Measurements from ENCODE around the gene ATG14.

ATG14 gene

GRCh38 chr14:55352201-55352600 lies 59.4 kb downstream of the ATG14 start:
- Histone ChIP-seq H3K4me3 (ENCODE audit: severe bottlenecking) (no peak overlapping the region), H3K27ac (ENCODE audit: poor library complexity, severe bottlenecking) (no peak overlapping the region), H3K27me3 (ENCODE audit: insufficient read depth, poor library complexity, severe bottlenecking) (no peaks in the 10 kb centered on the region), H3K9me3 (ENCODE audit: severe bottlenecking) (no peaks in the 10 kb centered on the region), H3K4me1 (ENCODE audit: insufficient read depth, poor library complexity, severe bottlenecking) (peaks cover 4% of the 10 kb centered on the region), H3K36me3 (ENCODE audit: low read depth) (peaks cover 9% of the 10 kb centered on the region)
- ATAC-seq (ENCODE audit: low read depth) (no peak), DNase-seq (ENCODE audit: low spot score) (no peak)
- no peak for TF ChIP-seq CTCF (IDR thresholded peaks at IDR 0.05; ENCODE audit: poor library complexity, severe bottlenecking)

GRCh38 chr14:55351111-55351510 lies 60.5 kb downstream of the ATG14 start:
- Histone ChIP-seq H3K4me1 (ENCODE audit: insufficient read depth, poor library complexity, severe bottlenecking) (peaks cover 4% of the 10 kb centered on the region), H3K4me3 (ENCODE audit: severe bottlenecking) (no peak overlapping the region), H3K27ac (ENCODE audit: poor library complexity, severe bottlenecking) (no peak overlapping the region), H3K9me3 (ENCODE audit: severe bottlenecking) (no peaks in the 10 kb centered on the region), H3K36me3 (ENCODE audit: low read depth) (peaks cover 9% of the 10 kb centered on the region), H3K27me3 (ENCODE audit: insufficient read depth, poor library complexity, severe bottlenecking) (no peaks in the 10 kb centered on the region)
- no peak for ATAC-seq (ENCODE audit: low read depth)
- DNase-seq (ENCODE audit: low spot score) = no peak
- TF ChIP-seq CTCF (IDR thresholded peaks at IDR 0.05; ENCODE audit: poor library complexity, severe bottlenecking) = no peak

- Histone ChIP-seq H3K4me1 (ENCODE audit: insufficient read depth, poor library complexity, severe bottlenecking) (peaks cover 4% of the 10 kb centered on the region), H3K4me3 (ENCODE audit: severe bottlenecking) (no peak overlapping the region), H3K27me3 (ENCODE audit: insufficient read depth, poor library complexity, severe bottlenecking) (no peaks in the 10 kb centered on the region), H3K36me3 (ENCODE audit: low read depth) (peaks cover 9% of the 10 kb centered on the region), H3K9me3 (ENCODE audit: severe bottlenecking) (no peaks in the 10 kb centered on the region), H3K27ac (ENCODE audit: poor library complexity, severe bottlenecking) (no peak overlapping the region)
- DNase-seq (ENCODE audit: low spot score) (no peak), ATAC-seq (ENCODE audit: low read depth) (no peak)
- TF ChIP-seq CTCF (IDR thresholded peaks at IDR 0.05; ENCODE audit: poor library complexity, severe bottlenecking) = no peak
Measured at GRCh38 chr14:55350461-55350860, 61.2 kb downstream of the ATG14 start.

GRCh38 chr14:55349565-55349964 lies 62.1 kb downstream of the ATG14 start:
- Histone ChIP-seq H3K9me3 (ENCODE audit: severe bottlenecking) (no peaks in the 10 kb centered on the region), H3K27ac (ENCODE audit: poor library complexity, severe bottlenecking) (no peak overlapping the region), H3K27me3 (ENCODE audit: insufficient read depth, poor library complexity, severe bottlenecking) (no peaks in the 10 kb centered on the region), H3K4me3 (ENCODE audit: severe bottlenecking) (no peak overlapping the region), H3K4me1 (ENCODE audit: insufficient read depth, poor library complexity, severe bottlenecking) (peaks cover 4% of the 10 kb centered on the region), H3K36me3 (ENCODE audit: low read depth) (peaks cover 9% of the 10 kb centered on the region)
- ATAC-seq (ENCODE audit: low read depth) (no peak), DNase-seq (ENCODE audit: low spot score) (no peak)
- TF ChIP-seq CTCF (IDR thresholded peaks at IDR 0.05; ENCODE audit: poor library complexity, severe bottlenecking) = no peak

- Histone ChIP-seq H3K27me3 (ENCODE audit: insufficient read depth, poor library complexity, severe bottlenecking) (no peaks in the 10 kb centered on the region), H3K27ac (ENCODE audit: poor library complexity, severe bottlenecking) (no peak overlapping the region), H3K9me3 (ENCODE audit: severe bottlenecking) (no peaks in the 10 kb centered on the region), H3K4me3 (ENCODE audit: severe bottlenecking) (no peak overlapping the region), H3K4me1 (ENCODE audit: insufficient read depth, poor library complexity, severe bottlenecking) (peaks cover 3% of the 10 kb centered on the region), H3K36me3 (ENCODE audit: low read depth) (peaks cover 9% of the 10 kb centered on the region)
- TF ChIP-seq CTCF (IDR thresholded peaks at IDR 0.05; ENCODE audit: poor library complexity, severe bottlenecking) = no peak
- peak; percentile 68 for ATAC-seq (ENCODE audit: low read depth)
- no peak for DNase-seq (ENCODE audit: low spot score)
Measured at GRCh38 chr14:55348766-55349453, 62.7 kb downstream of the ATG14 start.
